ENCODE results near the gene PTER.

GRCh38 chr10:16527452-16527851 lies 90.6 kb downstream of the PTER start:
- TF ChIP-seq, protein P1, sequence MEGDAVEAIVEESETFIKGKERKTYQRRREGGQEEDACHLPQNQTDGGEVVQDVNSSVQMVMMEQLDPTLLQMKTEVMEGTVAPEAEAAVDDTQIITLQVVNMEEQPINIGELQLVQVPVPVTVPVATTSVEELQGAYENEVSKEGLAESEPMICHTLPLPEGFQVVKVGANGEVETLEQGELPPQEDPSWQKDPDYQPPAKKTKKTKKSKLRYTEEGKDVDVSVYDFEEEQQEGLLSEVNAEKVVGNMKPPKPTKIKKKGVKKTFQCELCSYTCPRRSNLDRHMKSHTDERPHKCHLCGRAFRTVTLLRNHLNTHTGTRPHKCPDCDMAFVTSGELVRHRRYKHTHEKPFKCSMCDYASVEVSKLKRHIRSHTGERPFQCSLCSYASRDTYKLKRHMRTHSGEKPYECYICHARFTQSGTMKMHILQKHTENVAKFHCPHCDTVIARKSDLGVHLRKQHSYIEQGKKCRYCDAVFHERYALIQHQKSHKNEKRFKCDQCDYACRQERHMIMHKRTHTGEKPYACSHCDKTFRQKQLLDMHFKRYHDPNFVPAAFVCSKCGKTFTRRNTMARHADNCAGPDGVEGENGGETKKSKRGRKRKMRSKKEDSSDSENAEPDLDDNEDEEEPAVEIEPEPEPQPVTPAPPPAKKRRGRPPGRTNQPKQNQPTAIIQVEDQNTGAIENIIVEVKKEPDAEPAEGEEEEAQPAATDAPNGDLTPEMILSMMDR (IDR thresholded peaks at IDR 0.05) = no peak
- no peak for TF ChIP-seq POLR2A (IDR thresholded peaks at IDR 0.05)
